Esophagus squamous epithelium (tissue), 4 donors: ENCODE data around the gene CEP128.
A peak's percentile ranks its signal among the peaks of the same experiment; 100 is the strongest.

ENCODE experiments used
- CTCF ChIP-seq, 6 experiments: fragments of 450-650 bp in 4 of 6; fragments of 200-600 bp in 2 of 6; sonication (generic) in 2 of 6; IDR thresholded peaks; one replicate each; pipeline ENCODE4 v1.5.1; 2016 to 2019; ENCODE audit warnings: antibody characterized with exemption in 6 of 6, mild to moderate bottlenecking in 4 of 6, moderate library complexity in 4 of 6
- POLR2A ChIP-seq, 4 donors: fragments of 450-650 bp; IDR thresholded peaks; one replicate each; pipeline ENCODE4 v1.6.1; 2017; ENCODE audit warnings: antibody characterized with exemption in 4 of 4, mild to moderate bottlenecking in 4 of 4, moderate library complexity in 3 of 4

- TF ChIP-seq CTCF (IDR thresholded peaks at IDR 0.05) = peak in 1 of 6 experiments; percentile 6
- TF ChIP-seq POLR2A (IDR thresholded peaks at IDR 0.05) = no peak
Observed at GRCh38 chr14:80545935-80546854, 395.3 kb downstream of the CEP128 start.
